GM12801 (cell line): ENCODE results near the gene MAN2B2.

ENCODE experiments used
- TF ChIP-seq, protein P1 (sequence below): IDR thresholded peaks from one replicate; pipeline ENCODE4 v1.5.1; 2011; ENCODE audit warnings: control low read depth; ENCODE audit not compliant: insufficient read length; ENCODE audit errors: extremely low read depth

MAN2B2 gene

DNA sequence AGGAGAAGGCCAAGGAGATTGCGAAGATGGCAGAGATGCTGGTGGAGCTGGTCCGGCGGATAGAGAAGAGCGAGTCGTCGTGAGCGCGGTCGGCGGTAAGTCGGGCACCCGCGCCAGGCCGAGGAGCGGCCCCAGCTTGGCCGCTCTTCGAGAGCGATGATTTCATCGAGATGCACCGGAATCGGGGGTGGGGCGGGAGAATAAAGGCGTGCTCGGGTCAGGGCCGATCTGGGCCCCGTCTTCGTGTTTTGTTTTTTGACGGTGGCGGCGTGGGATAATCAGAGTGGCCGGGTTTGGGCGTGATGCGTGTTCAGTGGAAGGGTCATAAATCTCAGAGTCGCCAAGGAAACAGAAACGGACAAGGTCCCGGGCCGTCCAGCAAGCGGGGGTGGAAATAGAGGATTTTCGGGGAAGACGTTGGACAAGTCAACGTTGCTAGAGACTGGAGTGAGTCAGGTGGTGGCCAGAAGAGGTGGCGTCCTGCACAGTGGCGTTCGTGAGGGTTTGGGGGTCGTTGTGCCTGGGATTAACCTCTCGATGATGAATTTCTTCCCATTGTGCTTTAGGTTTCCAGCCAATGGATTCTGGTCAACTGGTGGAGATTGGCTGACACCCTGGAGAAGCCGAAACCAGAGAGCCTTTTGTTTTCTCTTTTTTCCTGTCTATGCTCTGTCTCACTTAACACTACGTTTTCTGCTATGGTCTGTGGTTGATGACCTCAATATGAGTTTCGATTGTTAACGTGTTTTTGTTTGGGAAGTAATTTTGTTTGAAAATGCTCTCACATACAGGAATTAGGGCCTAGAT lies 66.4 kb downstream of the MAN2B2 start:
- TF ChIP-seq, protein P1, sequence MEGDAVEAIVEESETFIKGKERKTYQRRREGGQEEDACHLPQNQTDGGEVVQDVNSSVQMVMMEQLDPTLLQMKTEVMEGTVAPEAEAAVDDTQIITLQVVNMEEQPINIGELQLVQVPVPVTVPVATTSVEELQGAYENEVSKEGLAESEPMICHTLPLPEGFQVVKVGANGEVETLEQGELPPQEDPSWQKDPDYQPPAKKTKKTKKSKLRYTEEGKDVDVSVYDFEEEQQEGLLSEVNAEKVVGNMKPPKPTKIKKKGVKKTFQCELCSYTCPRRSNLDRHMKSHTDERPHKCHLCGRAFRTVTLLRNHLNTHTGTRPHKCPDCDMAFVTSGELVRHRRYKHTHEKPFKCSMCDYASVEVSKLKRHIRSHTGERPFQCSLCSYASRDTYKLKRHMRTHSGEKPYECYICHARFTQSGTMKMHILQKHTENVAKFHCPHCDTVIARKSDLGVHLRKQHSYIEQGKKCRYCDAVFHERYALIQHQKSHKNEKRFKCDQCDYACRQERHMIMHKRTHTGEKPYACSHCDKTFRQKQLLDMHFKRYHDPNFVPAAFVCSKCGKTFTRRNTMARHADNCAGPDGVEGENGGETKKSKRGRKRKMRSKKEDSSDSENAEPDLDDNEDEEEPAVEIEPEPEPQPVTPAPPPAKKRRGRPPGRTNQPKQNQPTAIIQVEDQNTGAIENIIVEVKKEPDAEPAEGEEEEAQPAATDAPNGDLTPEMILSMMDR, result no peak

- TF ChIP-seq, protein P1, result no peak
Observed at GRCh38 chr4:6641971-6642320, 67.0 kb downstream of the MAN2B2 start.

DNA sequence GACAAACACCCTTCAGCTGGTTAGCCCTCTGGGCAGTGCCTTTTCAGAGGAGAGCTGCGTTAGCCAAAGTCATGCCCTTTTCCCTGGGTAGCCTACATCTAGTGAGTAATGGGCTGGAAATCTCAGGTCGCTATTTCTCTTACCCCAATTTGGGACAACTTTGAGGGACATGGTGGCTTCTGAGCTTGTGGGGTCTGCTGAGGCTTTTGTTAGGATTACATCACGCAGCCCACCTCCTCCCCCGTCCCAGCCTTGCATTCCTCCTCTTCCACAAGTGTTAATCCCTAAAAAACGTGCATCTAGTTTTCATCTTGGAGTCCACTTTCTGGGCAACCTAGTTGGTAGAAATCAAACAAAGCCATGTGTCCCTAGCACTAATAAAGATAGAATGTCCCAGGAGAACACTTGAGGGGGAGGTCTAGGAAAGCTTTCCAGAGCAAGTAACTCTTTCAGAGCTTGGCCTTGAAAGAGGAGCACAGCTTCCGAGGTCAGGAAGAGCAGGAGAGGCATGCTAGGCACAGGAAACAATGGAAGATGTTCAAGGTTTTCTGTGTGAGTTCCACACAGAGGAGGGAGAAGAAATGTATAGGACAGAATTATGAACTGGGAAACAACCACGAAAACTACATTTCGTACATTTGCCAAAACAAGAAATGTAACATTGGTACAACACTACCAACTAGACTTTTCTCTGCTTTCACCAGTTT lies 68.3 kb downstream of the MAN2B2 start:
- TF ChIP-seq, protein P1, result no peak

- TF ChIP-seq, protein P1, result no peak
Observed at GRCh38 chr4:6644792-6645530, 70.0 kb downstream of the MAN2B2 start.

GRCh38 chr4:6647169-6647568 lies 72.2 kb downstream of the MAN2B2 start:
- TF ChIP-seq, protein P1, result no peak

DNA sequence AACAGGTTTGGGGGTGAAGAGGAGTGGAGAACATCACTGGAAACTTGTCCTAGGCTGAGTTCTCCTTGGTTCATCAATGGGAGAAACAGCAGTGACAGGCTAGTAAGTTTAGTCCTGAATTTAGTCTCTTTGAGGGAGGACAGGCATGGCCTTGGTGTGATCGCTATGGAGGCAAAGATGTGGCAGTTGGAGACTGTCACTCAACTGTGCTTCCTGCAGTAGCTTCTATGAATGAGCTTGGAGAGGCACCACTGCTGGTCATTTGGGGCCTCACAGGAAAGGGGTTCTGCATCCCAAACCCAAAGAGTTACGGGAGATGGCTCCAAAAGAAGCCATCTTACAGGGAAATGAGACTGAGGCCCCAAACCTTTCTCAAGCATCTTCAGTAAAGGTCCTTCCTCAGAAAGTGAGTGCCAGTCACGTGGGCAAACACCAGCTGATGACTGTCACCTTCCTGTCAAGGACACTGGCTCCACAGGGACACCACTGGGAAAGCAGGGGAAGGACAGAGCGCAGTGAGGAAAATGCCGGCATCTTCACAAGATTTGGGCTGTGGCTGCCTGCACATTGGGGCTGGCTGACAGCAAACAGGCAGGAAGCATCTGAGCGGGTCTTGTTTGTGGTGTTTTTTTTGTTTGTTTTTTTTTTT lies 72.7 kb downstream of the MAN2B2 start:
- TF ChIP-seq, protein P1, result no peak

GRCh38 chr4:6649216-6649615 lies 74.2 kb downstream of the MAN2B2 start:
- TF ChIP-seq, protein P1, result no peak
